GM12878 (cell line): Measurements from ENCODE around the gene UBR7. TPM values are rescaled to one million over a fixed set of nuclear protein-coding genes. Genes with fewer than 3 reads are reported as not detected.

Source experiments
- ATAC-seq: fragments of 200-7000 bp; cut with Tn5 transposase; 3 replicates; pipeline ENCODE4 v1.9.1; 2020; ENCODE audit warnings: mild to moderate bottlenecking, moderate library complexity
- BruUV-seq: library from RNA; stranded (reverse); fragments of 400-500 nt; replicated peaks from 2 replicates; lab custom pipeline; 2021; lab: Mats Ljungman, UMichigan
- CTCF ChIA-PET: fragments of 300-600 bp; sonication (Branson Sonifier 250); formaldehyde crosslinking; extraction: SDS; loops from one replicate; lab custom pipeline; 2021; ENCODE audit warnings: inconsistent platforms; lab: Yijun Ruan, JAX
- POLR2A ChIA-PET: fragments of 350-600 bp; formaldehyde crosslinking; extraction: SDS; loops from one replicate; lab custom pipeline; 2021; ENCODE audit warnings: inconsistent platforms; lab: Charles Lee
- RAD21 ChIA-PET: fragments of 300-600 bp; sonication (Branson Sonifier 250); formaldehyde crosslinking; loops from one replicate; lab custom pipeline; 2023; ENCODE audit warnings: antibody characterized with exemption; ENCODE audit not compliant: unreplicated experiment; lab: Charles Lee
- SMC1A ChIA-PET: fragments of 300-600 bp; sonication (Branson Sonifier 250); formaldehyde crosslinking; loops from one replicate; lab custom pipeline; 2023; ENCODE audit not compliant: unreplicated experiment, uncharacterized antibody; lab: Charles Lee
- DNase-seq: peaks from one replicate; pipeline ENCODE4 v3.0.0-alpha.2; 2011; ENCODE audit warnings: low read depth, low spot score
- FAIRE-seq: peaks from 3 replicates; lab custom pipeline; 2011; peaks lifted over from hg19 to GRCh38; lab: Jason Lieb, UNC
- H2AFZ ChIP-seq: 2 replicates; pipeline ENCODE4 v1.6.0; 2011; ENCODE audit warnings: low read depth, low read length, control low read depth; ENCODE audit not compliant: control insufficient read depth
- H3K27ac ChIP-seq: 2 replicates; pipeline ENCODE4 v1.5.1; 2011; ENCODE audit warnings: control low read depth; ENCODE audit not compliant: control insufficient read depth, insufficient read depth
- H3K27me3 ChIP-seq, 2 experiments: replicated peaks in 1 of 2; 2 replicates each; pipeline versions ENCODE4 v1.6.0 to v1.6.1; 2011; ENCODE audit warnings: low read length in 1 of 2; ENCODE audit not compliant: control insufficient read depth in 2 of 2, insufficient read depth in 2 of 2
- H3K36me3 ChIP-seq, 2 experiments: 2 replicates each; pipeline ENCODE4 v1.5.1; 2011; ENCODE audit warnings: low read length in 1 of 2; ENCODE audit not compliant: control insufficient read depth in 2 of 2, insufficient read depth in 2 of 2
- H3K4me1 ChIP-seq: 2 replicates; pipeline ENCODE4 v1.6.1; 2011; ENCODE audit warnings: mild to moderate bottlenecking, low read length, moderate library complexity, mixed read lengths; ENCODE audit not compliant: control insufficient read depth, insufficient read depth
- H3K4me2 ChIP-seq: 2 replicates; pipeline ENCODE4 v1.6.0; 2011; ENCODE audit warnings: control low read depth; ENCODE audit not compliant: control insufficient read depth, insufficient read depth
- H3K4me3 ChIP-seq: fragments of 200-600 bp; sonication (generic); 2 replicates; pipeline ENCODE4 v1.5.1; 2016
- H3K79me2 ChIP-seq: 2 replicates; pipeline ENCODE4 v1.6.0; 2011; ENCODE audit warnings: low read length; ENCODE audit not compliant: control insufficient read depth, insufficient read depth
- H3K9ac ChIP-seq: 2 replicates; pipeline ENCODE4 v1.8.0; 2011; ENCODE audit warnings: low read length, control low read depth, mixed read lengths; ENCODE audit not compliant: control insufficient read depth, insufficient read depth
- H3K9me3 ChIP-seq: replicated peaks from 3 replicates; pipeline ENCODE4 v1.5.1; 2011; ENCODE audit warnings: mild to moderate bottlenecking, low read length; ENCODE audit not compliant: control insufficient read depth, insufficient read depth
- H4K20me1 ChIP-seq: 2 replicates; pipeline ENCODE4 v1.6.0; 2011; ENCODE audit not compliant: control insufficient read depth, insufficient read depth
- CBX5 ChIP-seq: sonication (generic); IDR thresholded peaks from 2 replicates; pipeline ENCODE4 v1.6.1; 2016; ENCODE audit warnings: low read depth, moderate library complexity, mild to moderate bottlenecking, inconsistent platforms
- CREB1 ChIP-seq: IDR thresholded peaks from 2 replicates; pipeline ENCODE4 v1.6.1; 2012; ENCODE audit warnings: low read depth, mild to moderate bottlenecking, inconsistent platforms
- LARP7 ChIP-seq: fragments of 450-650 bp; IDR thresholded peaks from 2 replicates; pipeline ENCODE4 v1.6.1; 2017; ENCODE audit warnings: mild to moderate bottlenecking
- PKNOX1 ChIP-seq: fragments of 450-650 bp; IDR thresholded peaks from 2 replicates; pipeline ENCODE4 v1.6.1; 2016; ENCODE audit warnings: mild to moderate bottlenecking
- SIN3A ChIP-seq: IDR thresholded peaks from 2 replicates; pipeline ENCODE4 v1.6.1; 2012; ENCODE audit warnings: low read depth, low read length, improper control_type of control experiment
- STAT3 ChIP-seq: IDR thresholded peaks from 2 replicates; pipeline ENCODE4 v1.6.1; 2011; ENCODE audit warnings: low read depth, low read length, improper control_type of control experiment
- SUZ12 ChIP-seq: fragments of 200-600 bp; sonication (generic); IDR thresholded peaks from one replicate; pipeline ENCODE4 v1.6.1; 2018; ENCODE audit warnings: antibody characterized with exemption, mild to moderate bottlenecking; ENCODE audit not compliant: unreplicated experiment
- ZBTB11 ChIP-seq: fragments of 450-650 bp; formaldehyde crosslinking; IDR thresholded peaks from 2 replicates; pipeline ENCODE4 v1.5.0; 2022; ENCODE audit warnings: mild to moderate bottlenecking, missing genetic modification characterization
- WGBS: methylation state at CpG from one replicate; pipeline ENCODE4 v1.1.6; 2016; ENCODE audit warnings: low lambda C conversion rate; ENCODE audit not compliant: insufficient replicate concordance, insufficient coverage; ENCODE audit errors: missing lambda C conversion rate; 5-methylcytosine and 5-hydroxymethylcytosine counted together
- in situ Hi-C: fragments of 300-500 bp; cut with MboI; formaldehyde crosslinking; loops from 9 replicates; pipeline ENCODE4 v1.14.3; 2018; ENCODE audit warnings: mixed read lengths
- intact Hi-C: fragments of 100-400 bp; cut with micrococcal nuclease; formaldehyde crosslinking; loops from one replicate; pipeline ENCODE4 v1.14.2; 2022; ENCODE audit not compliant: unreplicated experiment
- polyA plus RNA-seq, 11 experiments: library from polyadenylated mRNA; depleted of rRNA in 4 of 11; unstranded in 6 of 11; stranded (reverse) in 5 of 11; fragments of >200 nt; fragmentation: Nextera tagmentation in 4 of 11; fragmentation: Illumina TruSeq in 1 of 11; extraction: Ambion mirVana in 4 of 11; extraction: Trizol in 1 of 11; gene quantifications; 1 replicate in 1 of 11; 2 replicates in 10 of 11; pipeline versions ENCODE4 v1.2.1 to v1.2.3, GENCODE V29; 2011 to 2016; ENCODE audit warnings: inconsistent platforms in 2 of 11, missing spikeins in 2 of 11, low read depth in 1 of 11
- total RNA-seq, 4 experiments: library from RNA; depleted of rRNA in 3 of 4; stranded (reverse); fragments of >200 nt in 3 of 4; fragmentation: Illumina TruSeq in 1 of 4; extraction: Trizol in 1 of 4; gene quantifications; 2 replicates each; pipeline versions ENCODE4 v1.2.1 to v1.2.3, GENCODE V29; 2013 to 2021

Gene UBR7
- total and polyA plus RNA-seq, 10 of the 15 experiments (the other 5 are each of a cell fraction or from before 2014, with no cell fraction given), result 14.3 to 85.6 (median 49.9) TPM

GRCh38 chr14:93271111-93271510 lies 64.1 kb downstream of the UBR7 start:
- no peaks in the 10 kb centered on the region for H4K20me1 ChIP-seq
- ChIA-PET POLR2A (interaction anchor here (0.6 kb wide), 1 partner anchor 31 kb away, joined by 4 read pairs; no protein-coding TSS in a partner anchor), CTCF (interaction anchor here (1.6 kb wide), 1 partner anchor 64 kb away, joined by 4 read pairs; the partner anchor contains the start of gene UBR7), SMC1A (interaction anchor here (0.7 to 1.4 kb wide), 2 partner anchors 8 to 93 kb away, joined by 3 to 4 read pairs; no protein-coding TSS in a partner anchor), RAD21 (no interaction called here)
- H3K9ac ChIP-seq, result no peak overlapping the region
- H3K4me1 ChIP-seq, result peaks cover 4% of the 10 kb centered on the region; the same call in 1 of the 2 replicates
- H2AFZ ChIP-seq, result no peak overlapping the region
- FAIRE-seq, result no peak
- intact Hi-C loops (no loop called here), in situ Hi-C loops (no loop called here)
- no peak for ATAC-seq
- no peak for DNase-seq
- H3K36me3 ChIP-seq, result peaks cover 0 to 5% of the 10 kb centered on the region in 2 experiments; a peak in 3 of 4 replicates
- no peak overlapping the region for H3K4me2 ChIP-seq
- no peak overlapping the region for H3K4me3 ChIP-seq
- no peaks in the 10 kb centered on the region; the same call in 1 of the 2 replicates for H3K79me2 ChIP-seq
- peak overlapping the region; percentile 13; the same call in 1 of the 2 replicates for H3K27ac ChIP-seq
- no peak for TF ChIP-seq LARP7
- no peak for TF ChIP-seq PKNOX1
- TF ChIP-seq CBX5, result no peak
- TF ChIP-seq ZBTB11 (CRISPR knock-in tag), result no peak
- TF ChIP-seq SUZ12, result no peak
- TF ChIP-seq SIN3A, result no peak
- TF ChIP-seq CREB1, result no peak
- TF ChIP-seq STAT3, result no peak
- H3K9me3 ChIP-seq, result no peaks in the 10 kb centered on the region
- H3K27me3 ChIP-seq, result no peaks in the 10 kb centered on the region
- 67% methylated on average over 6 of the region's 6 CpGs for WGBS
- BruUV-seq, result no TSS peak
